ENCODE results near the gene GPANK1. TPM values are rescaled to one million over a fixed set of nuclear protein-coding genes. Genes with fewer than 3 reads are reported as not detected.

Gene GPANK1
- total and polyA plus RNA-seq, 9 of the 15 experiments (the other 6 are each of a cell fraction or from before 2014, with no cell fraction given), result 32.2 to 111 (median 46.3) TPM

DNA sequence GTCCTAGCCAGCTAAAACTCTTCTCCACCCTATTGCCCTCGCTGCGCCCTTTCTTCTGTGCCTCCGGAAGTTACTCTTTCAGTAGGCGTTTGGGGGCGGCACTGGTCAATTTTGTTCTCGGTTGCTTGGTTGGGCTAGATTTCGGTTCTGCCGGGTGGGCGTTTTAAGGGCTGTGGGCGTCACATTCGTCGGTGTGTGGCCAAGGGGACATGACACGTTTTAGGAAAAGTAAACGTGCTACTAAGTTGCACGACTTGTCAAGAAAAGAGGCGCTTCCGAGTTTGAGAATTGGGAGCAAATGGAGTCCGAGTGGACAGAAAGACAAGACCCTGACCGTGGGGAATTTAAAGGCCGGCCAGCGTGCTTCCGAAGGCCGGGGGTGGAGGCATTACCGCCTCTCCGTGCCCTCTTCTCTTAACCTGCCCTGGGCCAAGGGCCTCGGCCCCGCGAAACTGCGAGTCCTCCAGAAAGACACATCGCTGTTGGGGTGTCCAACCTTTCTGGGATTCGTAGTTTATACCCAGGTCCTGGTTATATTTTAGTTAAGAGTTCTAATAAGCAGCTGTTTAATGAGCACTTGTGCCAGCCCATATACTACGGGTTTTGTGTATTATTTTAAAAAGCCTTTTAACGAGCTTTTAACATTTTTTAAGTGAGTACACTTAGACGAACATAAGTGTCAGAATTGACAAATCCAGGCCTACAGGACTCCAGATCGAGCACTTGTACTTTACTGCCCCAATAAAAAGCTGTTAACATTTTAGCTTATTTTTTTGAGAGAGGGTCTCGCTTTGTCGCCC lies 11.7 kb downstream of the GPANK1 start:
- peak overlapping the region; percentile 90 for H3K4me2 ChIP-seq (ENCODE audit: insufficient read depth, low read length)
- H3K36me3 ChIP-seq (ENCODE audit: control insufficient read depth, insufficient read depth, low read length), result peaks cover 64% of the 10 kb centered on the region
- in situ Hi-C loops (cut with MboI) (no loop called here), intact Hi-C loops (cut with micrococcal nuclease) (loop anchor here (1.0 kb wide), 5 partner anchors 7 to 210 kb away; partner anchors contain the start of genes C6orf47 and DDX39B)
- TSS peak; percentile 97 for BruUV-seq (replicated peaks)
- H3K4me1 ChIP-seq (replicated peaks in 1 of 2; ENCODE audit: control insufficient read depth in 2 of 2, insufficient read depth in 2 of 2, low read length in 2 of 2), result peaks cover 22 to 26% of the 10 kb centered on the region in 2 experiments
- no peaks in the 10 kb centered on the region for H3K9me3 ChIP-seq (replicated peaks; ENCODE audit: control insufficient read depth, insufficient read depth, low read depth, low read length)
- H3K9ac ChIP-seq (ENCODE audit: insufficient read depth in 1 of 2, low read depth in 2 of 2, low read length in 2 of 2), result peak overlapping the region; percentile 95 to 97
- peak overlapping the region; percentile 98 for H3K27ac ChIP-seq (ENCODE audit: extremely low read depth, low read depth, low read length)
- ATAC-seq, result peak; percentile 83
- H3K4me3 ChIP-seq, result peak overlapping the region; percentile 73
- peaks cover 83% of the 10 kb centered on the region for H3K79me2 ChIP-seq (ENCODE audit: control insufficient read depth, insufficient read depth, low read length)
- peak; percentile 97 for FAIRE-seq
- ChIA-PET CTCF (ENCODE audit: low intra/inter-chr PET ratio) (no interaction called here), POLR2A (interaction anchor here (0.5 to 8.5 kb wide), 55 partner anchors 10 to 1723 kb away, joined by 3 to 267 read pairs (median 7); partner anchors contain the start of genes C6orf47, CLIC1, CSNK2B and DDAH2)
- no peaks in the 10 kb centered on the region for H3K27me3 ChIP-seq (ENCODE audit: control insufficient read depth in 2 of 2, insufficient read depth in 2 of 2, low read length in 2 of 2)
- peaks cover 2% of the 10 kb centered on the region for H4K20me1 ChIP-seq (replicated peaks; ENCODE audit: control insufficient read depth, insufficient read depth, low read length)
- WGBS (ENCODE audit: insufficient coverage, low coverage, missing lambda C conversion rate), result 7% methylated on average over 37 of the region's 37 CpGs
- peak; percentile 94 to 99 (median 96) for DNase-seq (ENCODE audit: extremely low read depth in 1 of 4, low spot score in 3 of 4)
- no peaks in the 10 kb centered on the region for H3K9me1 ChIP-seq (ENCODE audit: control insufficient read depth, insufficient read depth, low read length)
- H2AFZ ChIP-seq (ENCODE audit: low read depth, low read length), result peak overlapping the region; percentile 94
- TF ChIP-seq SMARCE1 (IDR thresholded peaks at IDR 0.05) (peak; percentile 81; the same call in 1 of the 2 replicates), ZNF318 (IDR thresholded peaks at IDR 0.05; ENCODE audit: borderline replicate concordance in 1 of 2, low read depth in 1 of 2) (peak in 1 of 2 experiments; percentile 68; a peak in 2 of 4 replicates), ZNF444 (CRISPR knock-in tag; IDR thresholded peaks at IDR 0.05) (no peak), C11orf30 (IDR thresholded peaks at IDR 0.05; ENCODE audit: low read depth) (no peak), ZNF445 (CRISPR knock-in tag; IDR thresholded peaks at IDR 0.05; ENCODE audit: low read depth) (0 out of 2 replicates have a peak, but pooled peaks have one; percentile 35), ZBED1 (IDR thresholded peaks at IDR 0.05) (peak; percentile 69), TAF7 (tag; IDR thresholded peaks at IDR 0.05) (peak; percentile 86), ZNF639 (CRISPR knock-in tag; conservative IDR thresholded peaks at IDR 0.05 in 1 of 2, IDR thresholded peaks at IDR 0.05 in 1 of 2) (peak in 1 of 2 experiments; percentile 72; a peak in 2 of 4 replicates), ZNF785 (CRISPR knock-in tag; IDR thresholded peaks at IDR 0.05) (no peak)
- TF ChIP-seq, protein P1, sequence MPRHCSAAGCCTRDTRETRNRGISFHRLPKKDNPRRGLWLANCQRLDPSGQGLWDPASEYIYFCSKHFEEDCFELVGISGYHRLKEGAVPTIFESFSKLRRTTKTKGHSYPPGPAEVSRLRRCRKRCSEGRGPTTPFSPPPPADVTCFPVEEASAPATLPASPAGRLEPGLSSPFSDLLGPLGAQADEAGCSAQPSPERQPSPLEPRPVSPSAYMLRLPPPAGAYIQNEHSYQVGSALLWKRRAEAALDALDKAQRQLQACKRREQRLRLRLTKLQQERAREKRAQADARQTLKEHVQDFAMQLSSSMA (CRISPR knock-in tag; IDR thresholded peaks at IDR 0.05), result no peak; the same call in 1 of the 2 replicates
